HUES6 (cell line): ENCODE measurements around the gene TYW5.

Experiments
- H3K27ac ChIP-seq: 2 replicates; pipeline ENCODE4 v1.7.0; 2013; ENCODE audit warnings: low read depth, mild to moderate bottlenecking, low read length, inconsistent platforms
- H3K27me3 ChIP-seq: 2 replicates; pipeline ENCODE4 v1.6.1; 2013; ENCODE audit warnings: low read length; ENCODE audit not compliant: control insufficient read depth, insufficient read depth
- H3K36me3 ChIP-seq: 2 replicates; pipeline ENCODE4 v1.6.1; 2013; ENCODE audit warnings: low read length; ENCODE audit not compliant: control insufficient read depth, insufficient read depth
- H3K4me1 ChIP-seq: 2 replicates; pipeline ENCODE4 v1.6.1; 2013; ENCODE audit warnings: low read length; ENCODE audit not compliant: control insufficient read depth, insufficient read depth
- H3K4me3 ChIP-seq: 2 replicates; pipeline ENCODE4 v1.5.1; 2013; ENCODE audit warnings: low read depth, low read length
- H3K9ac ChIP-seq: one replicate; pipeline ENCODE4 v1.6.1; 2013; ENCODE audit warnings: mild to moderate bottlenecking, low read length
- H3K9me3 ChIP-seq: 2 replicates; pipeline ENCODE4 v1.6.1; 2013; ENCODE audit warnings: low read depth, low read length; ENCODE audit not compliant: control insufficient read depth, insufficient read depth

TYW5 gene

GRCh38 chr2:199987586-199987985 is 32.3 kb upstream of the TYW5 start:
- Histone ChIP-seq H3K27me3 (no peaks in the 10 kb centered on the region), H3K4me3 (no peak overlapping the region), H3K9me3 (no peaks in the 10 kb centered on the region), H3K36me3 (no peaks in the 10 kb centered on the region), H3K27ac (no peak overlapping the region), H3K9ac (no peak overlapping the region), H3K4me1 (peaks cover 22% of the 10 kb centered on the region)

DNA sequence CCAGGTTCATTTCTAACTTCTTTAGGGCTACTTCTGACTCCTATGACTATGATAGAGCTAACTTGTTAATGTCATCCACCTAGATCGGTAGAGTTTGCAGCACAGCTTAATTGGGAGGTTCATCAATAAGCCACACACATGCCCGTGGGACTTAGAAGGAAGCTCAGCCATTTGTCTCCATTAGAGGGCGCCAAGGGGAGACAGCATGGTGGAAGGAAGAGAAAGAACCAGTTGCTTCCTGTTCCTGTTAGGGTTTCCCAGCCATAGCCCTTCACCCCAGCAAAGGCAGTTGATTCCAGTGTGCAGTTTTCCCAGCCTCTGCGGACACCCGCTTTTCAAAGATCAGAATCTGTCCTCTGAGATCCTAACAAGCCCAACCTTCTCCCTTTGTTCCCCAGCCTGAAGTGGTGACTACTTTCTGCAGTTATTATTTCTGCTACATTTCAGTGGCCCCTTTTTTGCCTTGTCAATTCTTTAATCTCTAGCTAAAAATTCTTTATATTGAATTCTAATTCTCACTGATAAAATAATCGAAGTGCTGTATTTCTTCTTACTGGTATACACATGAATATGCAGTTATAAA is 30.4 kb upstream of the TYW5 start:
- Histone ChIP-seq H3K9ac (no peak overlapping the region), H3K4me1 (peaks cover 26% of the 10 kb centered on the region), H3K9me3 (no peaks in the 10 kb centered on the region), H3K36me3 (no peaks in the 10 kb centered on the region), H3K27ac (no peak overlapping the region), H3K27me3 (no peaks in the 10 kb centered on the region), H3K4me3 (no peak overlapping the region)

- Histone ChIP-seq H3K9me3 (no peaks in the 10 kb centered on the region), H3K36me3 (no peaks in the 10 kb centered on the region), H3K4me1 (peaks cover 27% of the 10 kb centered on the region), H3K27ac (no peak overlapping the region), H3K27me3 (no peaks in the 10 kb centered on the region), H3K9ac (no peak overlapping the region), H3K4me3 (no peak overlapping the region)
These were observed 29.5 kb upstream of the TYW5 start for GRCh38 chr2:199984755-199985154.

- Histone ChIP-seq H3K27me3 (no peaks in the 10 kb centered on the region), H3K4me3 (no peak overlapping the region), H3K27ac (no peak overlapping the region)
These were observed 28.9 kb upstream of the TYW5 start for GRCh38 chr2:199984159-199984558.

GRCh38 chr2:199983534-199983933 is 28.2 kb upstream of the TYW5 start:
- H3K27ac ChIP-seq = no peak overlapping the region
- peaks cover 32% of the 10 kb centered on the region for H3K4me1 ChIP-seq
- H3K9me3 ChIP-seq = no peaks in the 10 kb centered on the region
- H3K36me3 ChIP-seq = no peaks in the 10 kb centered on the region
- no peak overlapping the region for H3K4me3 ChIP-seq
- no peak overlapping the region for H3K9ac ChIP-seq
- H3K27me3 ChIP-seq = no peaks in the 10 kb centered on the region

More at GRCh38 chr2:199984159-199984558, 28.9 kb upstream of the TYW5 start:
- H3K9me3 ChIP-seq = no peaks in the 10 kb centered on the region
- H3K36me3 ChIP-seq = no peaks in the 10 kb centered on the region
- no peak overlapping the region for H3K9ac ChIP-seq
- peaks cover 32% of the 10 kb centered on the region for H3K4me1 ChIP-seq

- no peaks in the 10 kb centered on the region for H3K36me3 ChIP-seq
- H3K4me1 ChIP-seq = peaks cover 34% of the 10 kb centered on the region
- H3K9ac ChIP-seq = no peak overlapping the region
- H3K4me3 ChIP-seq = no peak overlapping the region
- H3K27ac ChIP-seq = no peak overlapping the region
- H3K27me3 ChIP-seq = no peaks in the 10 kb centered on the region
- no peaks in the 10 kb centered on the region for H3K9me3 ChIP-seq
These were observed 27.0 kb upstream of the TYW5 start for GRCh38 chr2:199982126-199982843.

DNA sequence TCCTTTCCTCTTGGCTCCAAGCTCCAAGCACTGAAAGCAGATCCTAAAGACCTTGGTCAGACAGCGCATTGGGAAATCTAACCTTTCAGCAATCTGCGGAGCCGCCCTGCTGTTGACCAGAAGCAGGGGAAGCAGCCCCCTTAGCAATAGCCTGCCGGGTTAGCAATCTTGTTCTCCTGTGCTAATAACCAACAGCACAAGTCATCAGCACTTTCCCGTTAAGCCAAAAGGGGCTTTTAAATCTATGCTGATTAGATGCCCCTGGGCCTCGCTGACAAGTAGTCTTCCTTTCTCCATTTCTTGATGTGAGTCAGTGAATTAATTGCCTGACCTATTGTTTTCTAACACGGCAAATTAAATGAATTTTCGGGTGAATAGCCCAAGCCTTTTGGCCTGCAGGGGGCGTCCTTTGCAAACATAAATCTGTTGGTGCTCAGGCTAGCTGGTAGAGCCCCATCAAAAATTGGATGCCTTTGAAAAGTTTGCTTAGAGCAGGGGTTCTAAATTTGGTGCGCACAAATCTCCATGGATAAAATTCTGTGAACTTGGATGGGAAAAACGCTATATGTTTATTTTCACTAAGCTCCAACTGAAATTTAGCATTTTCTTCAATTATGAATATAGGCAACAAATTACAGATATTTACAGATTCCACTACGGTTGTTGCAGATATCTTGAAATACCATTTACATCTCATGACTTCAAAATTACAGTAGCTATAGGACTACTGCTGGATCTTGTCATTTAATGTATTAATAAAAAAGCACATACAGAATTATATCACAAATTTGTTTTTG is 24.7 kb upstream of the TYW5 start:
- Histone ChIP-seq H3K9me3 (no peaks in the 10 kb centered on the region), H3K4me3 (peak overlapping the region; percentile 53), H3K27ac (no peak overlapping the region), H3K9ac (peak overlapping the region; percentile 29), H3K36me3 (no peaks in the 10 kb centered on the region), H3K27me3 (no peaks in the 10 kb centered on the region), H3K4me1 (peaks cover 34% of the 10 kb centered on the region)

- Histone ChIP-seq H3K36me3 (no peaks in the 10 kb centered on the region), H3K4me3 (peak overlapping the region; percentile 53; the same call in 1 of the 2 replicates), H3K4me1 (peaks cover 32% of the 10 kb centered on the region), H3K27ac (no peak overlapping the region), H3K27me3 (no peaks in the 10 kb centered on the region), H3K9ac (peak overlapping the region; percentile 29), H3K9me3 (no peaks in the 10 kb centered on the region)
These were observed 24.1 kb upstream of the TYW5 start for GRCh38 chr2:199979398-199979797.

- no peaks in the 10 kb centered on the region for H3K36me3 ChIP-seq
- H3K9me3 ChIP-seq = no peaks in the 10 kb centered on the region
- no peak overlapping the region for H3K9ac ChIP-seq
- H3K4me3 ChIP-seq = no peak overlapping the region
- H3K27ac ChIP-seq = no peak overlapping the region
- no peaks in the 10 kb centered on the region for H3K27me3 ChIP-seq
- peaks cover 20% of the 10 kb centered on the region for H3K4me1 ChIP-seq
These were observed 22.7 kb upstream of the TYW5 start for GRCh38 chr2:199977984-199978415.

- H3K4me3 ChIP-seq = no peak overlapping the region
- H3K9me3 ChIP-seq = no peaks in the 10 kb centered on the region
- no peaks in the 10 kb centered on the region for H3K36me3 ChIP-seq
- no peak overlapping the region for H3K9ac ChIP-seq
- peaks cover 12% of the 10 kb centered on the region for H3K4me1 ChIP-seq
- H3K27me3 ChIP-seq = no peaks in the 10 kb centered on the region
- no peak overlapping the region for H3K27ac ChIP-seq
These were observed 20.1 kb upstream of the TYW5 start for GRCh38 chr2:199975273-199975895.
